Glutamatergic neuron (in vitro differentiated cells): Measurements from ENCODE around the gene MTRF1. TPM values are rescaled to one million over a fixed set of nuclear protein-coding genes. Genes with fewer than 3 reads are reported as not detected.

ENCODE experiments used
- DNase-seq: peaks from one replicate; pipeline ENCODE4 v3.0.0; 2022
- H3K27ac Mint-ChIP-seq: one replicate; pipeline ENCODE4 v1.8.0; 2020; ENCODE audit warnings: mild to moderate bottlenecking, mixed read lengths, inconsistent platforms; ENCODE audit not compliant: unreplicated experiment
- H3K27me3 Mint-ChIP-seq: one replicate; pipeline ENCODE4 v1.8.0; 2020; ENCODE audit warnings: mild to moderate bottlenecking, moderate library complexity, mixed read lengths, inconsistent platforms; ENCODE audit not compliant: unreplicated experiment
- H3K36me3 Mint-ChIP-seq: one replicate; pipeline ENCODE4 v1.8.0; 2020; ENCODE audit warnings: mild to moderate bottlenecking, mixed read lengths, inconsistent platforms; ENCODE audit not compliant: unreplicated experiment
- H3K4me1 Mint-ChIP-seq: one replicate; pipeline ENCODE4 v1.8.0; 2020; ENCODE audit warnings: mild to moderate bottlenecking, low read depth, mixed read lengths, inconsistent platforms; ENCODE audit not compliant: unreplicated experiment
- H3K4me3 Mint-ChIP-seq: one replicate; pipeline ENCODE4 v1.8.0; 2020; ENCODE audit warnings: mild to moderate bottlenecking, mixed read lengths, inconsistent platforms; ENCODE audit not compliant: unreplicated experiment
- H3K9me3 Mint-ChIP-seq: one replicate; pipeline ENCODE4 v1.8.0; 2020; ENCODE audit warnings: mild to moderate bottlenecking, moderate library complexity, mixed read lengths, inconsistent platforms; ENCODE audit not compliant: unreplicated experiment
- total RNA-seq: library from RNA; stranded (reverse); fragmentation: NEBNext Ultra II Directional; extraction: Animal tissue kit (Norgen Biotek cat#: 25700); gene quantifications from one replicate; pipeline ENCODE4 v1.2.1, GENCODE V29; 2021; ENCODE audit not compliant: unreplicated experiment
- TF ChIP-seq, protein P1 (sequence below): fragments of 200-600 bp; sonication (generic); IDR thresholded peaks from one replicate; pipeline ENCODE4 v1.5.0; 2021; ENCODE audit not compliant: partially characterized antibody, unreplicated experiment

Gene MTRF1
- total RNA-seq, 1 donor from 2014 or later: 15.2 TPM

DNA sequence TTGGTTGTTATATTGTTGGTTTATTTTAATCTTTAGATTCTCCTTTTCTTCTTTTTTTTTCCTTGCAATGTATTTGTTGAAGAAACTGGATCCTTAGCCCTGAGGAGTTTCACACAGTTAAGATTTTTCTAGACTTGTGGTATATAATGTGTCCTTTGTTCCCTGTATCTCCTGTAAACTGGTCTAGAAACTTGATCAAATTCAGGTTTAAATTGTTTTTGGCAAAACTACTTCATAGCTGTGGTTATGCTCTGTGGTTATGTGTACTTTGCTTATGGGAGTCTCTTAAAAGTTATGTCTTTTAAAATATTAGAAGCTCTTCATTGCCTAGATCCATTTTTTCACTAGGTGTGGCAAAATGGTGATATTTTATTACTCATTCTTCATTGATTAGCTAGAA lies 3.7 kb upstream of the MTRF1 start:
- Mint-ChIP-seq H3K9me3 (peaks cover 1% of the 10 kb centered on the region), H3K36me3 (peaks cover 8% of the 10 kb centered on the region), H3K27me3 (peaks cover 1% of the 10 kb centered on the region), H3K4me1 (no peaks in the 10 kb centered on the region), H3K27ac (no peak overlapping the region), H3K4me3 (no peak overlapping the region)
- TF ChIP-seq, protein P1, sequence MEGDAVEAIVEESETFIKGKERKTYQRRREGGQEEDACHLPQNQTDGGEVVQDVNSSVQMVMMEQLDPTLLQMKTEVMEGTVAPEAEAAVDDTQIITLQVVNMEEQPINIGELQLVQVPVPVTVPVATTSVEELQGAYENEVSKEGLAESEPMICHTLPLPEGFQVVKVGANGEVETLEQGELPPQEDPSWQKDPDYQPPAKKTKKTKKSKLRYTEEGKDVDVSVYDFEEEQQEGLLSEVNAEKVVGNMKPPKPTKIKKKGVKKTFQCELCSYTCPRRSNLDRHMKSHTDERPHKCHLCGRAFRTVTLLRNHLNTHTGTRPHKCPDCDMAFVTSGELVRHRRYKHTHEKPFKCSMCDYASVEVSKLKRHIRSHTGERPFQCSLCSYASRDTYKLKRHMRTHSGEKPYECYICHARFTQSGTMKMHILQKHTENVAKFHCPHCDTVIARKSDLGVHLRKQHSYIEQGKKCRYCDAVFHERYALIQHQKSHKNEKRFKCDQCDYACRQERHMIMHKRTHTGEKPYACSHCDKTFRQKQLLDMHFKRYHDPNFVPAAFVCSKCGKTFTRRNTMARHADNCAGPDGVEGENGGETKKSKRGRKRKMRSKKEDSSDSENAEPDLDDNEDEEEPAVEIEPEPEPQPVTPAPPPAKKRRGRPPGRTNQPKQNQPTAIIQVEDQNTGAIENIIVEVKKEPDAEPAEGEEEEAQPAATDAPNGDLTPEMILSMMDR: no peak
- no peak for DNase-seq

DNA sequence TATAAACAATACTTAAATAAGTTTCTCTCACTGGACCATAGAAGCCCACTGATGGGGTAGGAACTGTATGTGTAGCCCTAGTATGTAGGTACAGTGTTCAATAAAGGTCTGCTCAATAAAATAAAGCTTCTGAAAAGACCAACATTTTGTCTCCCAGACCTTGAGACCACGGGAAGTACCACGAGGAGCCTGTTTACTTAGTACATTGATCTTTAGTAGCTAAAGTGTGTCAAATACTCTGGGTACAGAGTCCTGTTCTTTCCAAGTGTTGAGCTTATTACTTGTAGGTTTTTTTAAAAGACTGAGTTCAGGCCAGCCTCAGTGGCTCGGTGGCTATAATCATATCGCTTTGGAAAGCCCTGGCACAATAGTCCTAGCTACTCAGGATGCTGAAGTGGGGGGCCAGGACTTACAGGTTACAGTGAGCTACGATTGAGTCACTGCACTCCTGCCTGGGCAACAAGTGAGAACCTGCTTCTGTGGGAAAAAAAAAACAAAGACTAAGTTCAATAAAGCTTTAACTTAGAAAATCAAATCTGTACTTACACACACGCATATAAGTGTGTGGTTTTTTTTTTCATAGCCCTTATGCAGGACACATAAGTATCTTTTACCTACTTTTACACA lies 3.4 kb downstream of the MTRF1 start:
- Mint-ChIP-seq H3K36me3 (no peaks in the 10 kb centered on the region), H3K4me1 (no peaks in the 10 kb centered on the region), H3K27me3 (no peaks in the 10 kb centered on the region), H3K27ac (no peak overlapping the region), H3K9me3 (no peaks in the 10 kb centered on the region), H3K4me3 (no peak overlapping the region)
- no peak for DNase-seq
- TF ChIP-seq, protein P1: no peak

DNA sequence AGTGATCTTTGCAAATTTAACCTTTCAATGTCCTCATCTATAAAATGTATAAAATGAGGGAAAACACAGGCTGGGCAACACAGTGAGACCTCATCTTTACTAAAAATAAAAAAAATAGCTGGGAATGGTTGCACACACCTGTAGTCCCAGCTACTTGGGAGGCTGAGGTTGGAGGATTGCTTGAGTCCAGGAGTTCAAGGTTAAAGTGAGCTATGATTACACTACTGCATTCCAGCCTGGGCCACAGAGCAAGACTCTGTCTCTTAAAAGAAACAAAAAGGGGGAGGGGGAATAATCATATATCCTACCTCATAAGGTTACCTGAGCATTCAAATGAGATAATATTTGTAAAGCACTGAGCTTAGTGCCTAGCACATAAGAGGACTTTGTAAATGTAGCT lies 5.8 kb downstream of the MTRF1 start:
- no peaks in the 10 kb centered on the region for H3K27me3 Mint-ChIP-seq
- no peaks in the 10 kb centered on the region for H3K4me1 Mint-ChIP-seq
- no peaks in the 10 kb centered on the region for H3K36me3 Mint-ChIP-seq
- TF ChIP-seq, protein P1: no peak
- DNase-seq: no peak
- no peak overlapping the region for H3K27ac Mint-ChIP-seq
- no peak overlapping the region for H3K4me3 Mint-ChIP-seq
- H3K9me3 Mint-ChIP-seq: no peaks in the 10 kb centered on the region

DNA sequence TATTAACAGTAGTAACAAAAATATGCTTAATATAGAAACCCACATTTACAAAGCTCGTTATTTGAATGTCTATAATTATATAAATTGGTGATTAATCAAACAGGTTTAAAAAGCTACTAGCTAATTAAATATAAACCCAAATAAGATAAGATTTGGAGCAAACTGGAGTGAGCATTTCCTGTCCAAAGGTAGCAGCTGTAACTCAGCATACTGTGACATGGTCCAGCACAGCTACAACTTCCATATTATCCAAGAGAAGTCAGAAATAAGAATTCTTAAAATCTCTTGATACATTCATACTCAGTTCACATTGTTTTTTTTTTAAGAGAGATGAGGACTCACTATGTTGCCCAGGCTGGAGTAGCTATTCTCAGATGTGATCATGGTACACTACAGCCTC lies 8.5 kb downstream of the MTRF1 start:
- TF ChIP-seq, protein P1: no peak
- Mint-ChIP-seq H3K27ac (no peak overlapping the region), H3K4me3 (no peak overlapping the region), H3K9me3 (no peaks in the 10 kb centered on the region), H3K36me3 (peaks cover 4% of the 10 kb centered on the region), H3K27me3 (no peaks in the 10 kb centered on the region), H3K4me1 (no peaks in the 10 kb centered on the region)
- DNase-seq: no peak

DNA sequence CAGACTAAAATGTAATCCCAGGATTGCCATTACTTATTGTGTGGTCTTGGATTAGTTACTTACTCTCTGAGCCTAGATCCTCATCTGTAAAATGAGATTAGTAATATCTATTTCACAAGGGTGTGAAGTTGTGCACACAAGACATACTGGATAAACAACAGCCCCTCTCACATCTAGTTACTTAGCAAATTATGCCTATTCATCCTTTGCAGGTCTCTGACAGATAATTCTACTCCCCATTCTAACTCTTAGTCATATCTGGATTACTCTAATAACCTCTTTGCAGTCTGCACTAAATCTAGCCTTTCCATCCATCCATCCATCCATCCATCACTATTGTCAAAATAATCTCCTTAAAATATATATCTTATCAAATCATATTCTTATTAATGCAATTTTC lies 12.4 kb downstream of the MTRF1 start:
- H3K4me3 Mint-ChIP-seq: no peak overlapping the region
- H3K9me3 Mint-ChIP-seq: no peaks in the 10 kb centered on the region
- H3K36me3 Mint-ChIP-seq: peaks cover 4% of the 10 kb centered on the region
- no peak for DNase-seq
- H3K4me1 Mint-ChIP-seq: no peaks in the 10 kb centered on the region
- no peaks in the 10 kb centered on the region for H3K27me3 Mint-ChIP-seq
- TF ChIP-seq, protein P1: no peak
- no peak overlapping the region for H3K27ac Mint-ChIP-seq
